NCI-H2171 treated with DMSO at 0.1 percent for 48 hours (cell line): Measurements from ENCODE around the gene NDUFA1.
"Not testable (repeated sequence)": the region's sequence is repeated elsewhere in the genome, so short reads cannot be mapped to it uniquely, and the experiment has no call there.

Source experiments
- DNase-seq: peaks from one replicate; lab custom pipeline; 2025; lab: John Stamatoyannopoulos, UW

The NDUFA1 gene

GRCh38 chrX:119871599-119872395, at the start of gene NDUFA1, which contains the start of gene RNF113A:
Gene NDUFA1, plus strand, starts transcription at chrX:119871832. Its CDS starts 80 bp downstream, at chrX:119871912.
Gene RNF113A, minus strand, starts transcription at chrX:119871733. Its CDS starts 120 bp downstream, at chrX:119871613.
- DNase-seq: peak; percentile 84

- not testable (repeated sequence) for DNase-seq
Observed at GRCh38 chrX:119824221-119824620, 47.4 kb upstream of the NDUFA1 start.

- no peak for DNase-seq
Observed at GRCh38 chrX:119826399-119826959, 45.2 kb upstream of the NDUFA1 start.

- DNase-seq: no peak
Observed at GRCh38 chrX:119828446-119828845, 43.2 kb upstream of the NDUFA1 start.

- no peak for DNase-seq
Observed at GRCh38 chrX:119833905-119834304, 37.7 kb upstream of the NDUFA1 start.

- DNase-seq: peak; percentile 94
Observed at GRCh38 chrX:119852382-119853353, 19.0 kb upstream of the NDUFA1 start, which contains the start of gene UPF3B. Gene UPF3B, minus strand, starts transcription at chrX:119852963. Its CDS starts 35 bp downstream, at chrX:119852928.

- no peak for DNase-seq
Observed at GRCh38 chrX:119853444-119853843, 18.2 kb upstream of the NDUFA1 start.

- peak; percentile 50 for DNase-seq
Observed at GRCh38 chrX:119870626-119871131, 953 bp upstream of the NDUFA1 start.

- no peak for DNase-seq
Observed at GRCh38 chrX:119871245-119871598, 410 bp upstream of the NDUFA1 start.

- DNase-seq: no peak
Observed at GRCh38 chrX:119878740-119879139, 7.1 kb downstream of the NDUFA1 start.

- DNase-seq: no peak
Observed at GRCh38 chrX:119880076-119880475, 8.4 kb downstream of the NDUFA1 start.

GRCh38 chrX:119880552-119881437, 9.2 kb downstream of the NDUFA1 start:
- peak; percentile 48 for DNase-seq

GRCh38 chrX:119885554-119886428, 14.2 kb downstream of the NDUFA1 start:
- DNase-seq: no peak

- DNase-seq: peak; percentile 37
Observed at GRCh38 chrX:119887721-119888425, 16.2 kb downstream of the NDUFA1 start.

GRCh38 chrX:119890626-119891025, 19.0 kb downstream of the NDUFA1 start:
- not testable (repeated sequence) for DNase-seq

GRCh38 chrX:119891961-119892692, 20.5 kb downstream of the NDUFA1 start:
- DNase-seq: not testable (repeated sequence)

- peak; percentile 7 for DNase-seq
Observed at GRCh38 chrX:119895843-119896326, 24.3 kb downstream of the NDUFA1 start, which contains the start of gene AKAP14. Gene AKAP14, plus strand, starts transcription at chrX:119895893. Its CDS starts 7,331 bp downstream, at chrX:119903224.

GRCh38 chrX:119899125-119899524, 27.5 kb downstream of the NDUFA1 start:
- DNase-seq: no peak
